ENCODE measurements around the gene RAD51B.

RAD51B gene

DNA sequence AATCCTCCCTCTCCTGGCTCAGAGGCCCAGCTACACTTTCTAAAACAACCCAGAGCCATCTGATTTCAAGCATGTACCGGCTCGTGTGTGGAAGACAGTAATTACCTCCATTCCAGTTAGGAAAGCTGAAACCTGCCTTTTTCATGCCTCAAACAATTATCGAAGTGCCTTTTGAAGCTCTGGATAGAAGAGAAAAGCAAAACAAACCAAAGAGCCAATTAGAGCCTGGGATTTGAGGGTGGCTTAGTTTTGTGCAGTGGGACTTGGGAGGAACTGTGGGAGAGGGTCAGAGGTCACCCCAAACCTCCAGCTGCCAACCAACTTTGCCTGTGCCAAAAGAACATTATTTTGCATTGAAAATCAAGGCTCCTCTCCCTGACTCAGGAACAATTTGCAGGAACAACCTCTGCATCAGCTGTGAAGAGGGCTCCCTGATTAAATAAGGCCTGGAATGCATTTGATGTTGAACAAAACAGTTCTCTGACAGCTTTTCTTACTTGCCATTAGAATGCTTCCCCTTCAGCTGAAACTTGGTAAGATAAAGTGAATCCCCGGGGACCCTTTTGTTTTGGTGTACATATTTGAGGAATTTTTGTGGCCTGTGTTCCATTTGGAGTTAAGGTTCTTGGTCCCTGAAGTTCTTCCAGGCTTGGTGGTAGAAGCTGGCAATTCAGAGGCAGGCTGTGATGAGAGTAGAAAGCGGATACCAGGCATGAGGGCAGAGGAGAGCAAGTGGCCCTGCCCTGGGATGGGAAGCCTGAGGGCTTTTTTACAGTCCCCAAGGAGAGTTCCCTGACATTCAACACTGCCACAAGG, 703.1 kb downstream of the RAD51B start:
- DNase-seq (ENCODE audit: low spot score), result no peak
- peak overlapping the region; percentile 68 for H3K27ac ChIP-seq
- ChIA-PET CTCF (interaction anchor here (0.6 kb wide), 1 partner anchor 62 kb away, joined by 3 read pairs; no protein-coding TSS in a partner anchor), POLR2A (ENCODE audit: low non-redundant PET) (no interaction called here)
- TF ChIP-seq CTCF (conservative IDR thresholded peaks at IDR 0.05; ENCODE audit: low read depth), result no peak

DNA sequence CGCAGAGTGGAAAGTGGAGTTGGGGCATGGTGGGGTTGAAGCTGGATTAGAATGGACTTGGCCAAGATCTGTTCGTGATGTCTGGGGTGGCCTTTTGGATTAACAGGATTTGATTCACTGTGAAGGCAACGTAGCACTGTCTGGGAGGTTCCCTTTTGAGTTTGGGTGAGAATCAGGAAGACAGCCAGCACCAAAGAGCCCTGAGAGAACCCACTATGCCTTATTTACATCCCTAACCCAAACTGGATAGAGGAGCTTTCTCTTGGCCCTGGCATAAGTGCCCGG, 703.7 kb downstream of the RAD51B start:
- peak overlapping the region; percentile 68 for H3K27ac ChIP-seq
- DNase-seq (ENCODE audit: low spot score), result no peak
- TF ChIP-seq CTCF (conservative IDR thresholded peaks at IDR 0.05; ENCODE audit: low read depth), result no peak
- ChIA-PET POLR2A (ENCODE audit: low non-redundant PET) (no interaction called here), CTCF (no interaction called here)

GRCh38 chr14:68523989-68524725, 704.6 kb downstream of the RAD51B start:
- no peak overlapping the region for H3K27ac ChIP-seq
- ChIA-PET CTCF (no interaction called here), POLR2A (ENCODE audit: low non-redundant PET) (no interaction called here)
- no peak for DNase-seq (ENCODE audit: low spot score)
- no peak for TF ChIP-seq CTCF (conservative IDR thresholded peaks at IDR 0.05; ENCODE audit: low read depth)

DNA sequence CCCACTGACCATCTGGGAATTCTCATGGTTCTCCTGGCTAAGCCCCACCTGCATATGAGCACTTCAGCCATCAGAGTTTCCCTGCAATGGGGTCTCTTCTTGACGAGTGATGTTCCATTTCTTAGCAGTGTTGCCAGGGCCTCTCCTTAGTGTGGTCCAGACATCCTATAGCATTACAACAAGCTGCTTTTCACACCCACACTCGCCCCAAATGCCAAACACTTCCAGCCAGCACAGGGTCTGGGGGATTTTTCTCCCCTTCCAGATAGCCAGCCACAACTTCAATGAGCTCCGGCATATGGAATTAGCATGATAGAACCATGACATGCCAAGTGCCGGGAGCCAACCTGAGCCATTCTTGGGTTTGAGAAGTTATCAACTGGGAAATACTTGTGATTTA, 705.9 kb downstream of the RAD51B start:
- no peak for DNase-seq (ENCODE audit: low spot score)
- no peak overlapping the region for H3K27ac ChIP-seq
- POLR2A ChIA-PET (ENCODE audit: low non-redundant PET), result no interaction called here
- TF ChIP-seq CTCF (conservative IDR thresholded peaks at IDR 0.05; ENCODE audit: low read depth), result no peak
- CTCF ChIA-PET, result no interaction called here

DNA sequence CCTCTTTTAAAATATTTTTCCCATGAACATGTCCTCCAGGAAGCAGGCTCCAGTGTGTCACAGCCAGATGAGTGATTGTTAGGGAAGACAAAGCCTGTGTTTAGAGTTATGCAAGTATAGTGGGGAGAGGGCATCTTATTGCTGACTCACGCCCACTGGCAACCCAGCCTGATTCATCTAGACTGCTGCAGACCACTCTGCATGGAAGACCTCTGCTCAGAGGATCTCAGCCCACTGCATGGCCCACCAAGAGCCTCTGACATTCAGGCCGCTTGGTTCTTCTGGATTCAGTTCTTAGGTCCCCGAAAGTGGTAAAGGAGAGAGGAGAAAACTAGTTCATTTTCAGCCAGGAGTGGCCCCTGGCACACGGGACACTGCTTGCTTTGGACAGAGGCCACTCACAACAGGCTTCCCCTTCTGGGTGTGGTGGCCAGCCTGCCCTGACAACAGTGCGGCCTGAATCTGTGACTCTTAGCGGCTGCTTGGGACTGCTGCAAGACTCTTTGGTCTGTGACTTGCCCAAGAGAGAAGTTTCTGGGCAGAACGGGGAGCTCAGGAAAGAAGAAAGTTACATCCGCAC, 707.0 kb downstream of the RAD51B start:
- CTCF ChIA-PET, result interaction anchor here (0.6 kb wide), 1 partner anchor 257 kb away, joined by 3 read pairs; no protein-coding TSS in a partner anchor
- DNase-seq (ENCODE audit: low spot score), result no peak
- POLR2A ChIA-PET (ENCODE audit: low non-redundant PET), result no interaction called here
- H3K27ac ChIP-seq, result peak overlapping the region; percentile 42
- TF ChIP-seq CTCF (conservative IDR thresholded peaks at IDR 0.05; ENCODE audit: low read depth), result no peak

DNA sequence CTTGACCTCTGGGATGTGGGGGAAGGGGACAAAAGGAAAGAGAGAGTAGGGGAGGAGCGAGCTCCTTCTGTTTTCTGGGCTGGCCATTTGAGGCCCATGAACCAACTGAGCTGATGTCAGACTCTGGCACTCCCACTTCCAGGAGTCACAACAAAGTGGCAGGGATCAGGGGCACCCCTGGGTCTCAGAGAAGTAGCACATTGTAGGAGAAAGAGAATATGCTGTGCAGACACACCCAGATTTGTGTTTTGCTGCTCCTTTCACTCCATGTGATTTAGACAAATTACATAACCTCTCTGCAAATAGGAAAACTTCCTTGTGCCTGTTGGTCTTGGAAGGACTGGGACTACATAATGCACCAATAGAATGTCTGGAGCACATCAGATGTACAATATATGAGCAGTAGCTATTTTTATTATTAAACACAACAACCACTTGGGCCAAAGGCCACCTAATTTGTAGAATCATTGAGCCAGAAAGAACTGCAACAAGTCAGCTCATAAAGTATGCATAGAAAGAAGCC, 707.8 kb downstream of the RAD51B start:
- TF ChIP-seq CTCF (conservative IDR thresholded peaks at IDR 0.05; ENCODE audit: low read depth), result no peak
- POLR2A ChIA-PET (ENCODE audit: low non-redundant PET), result no interaction called here
- no peak for DNase-seq (ENCODE audit: low spot score)
- CTCF ChIA-PET, result no interaction called here
- no peak overlapping the region for H3K27ac ChIP-seq

Data from RWPE1 (cell line).